HepG2 (cell line): ENCODE results near the gene SOX8. TPM values are rescaled to one million over a fixed set of nuclear protein-coding genes. Genes with fewer than 3 reads are reported as not detected.

Source experiments
- CREB1 ChIP-seq, 2 experiments: fragments of 450-650 bp in 1 of 2; IDR thresholded peaks; 2 replicates each; pipeline ENCODE4 v1.6.1; 2016 to 2017; ENCODE audit warnings: control low read depth in 1 of 2, mild to moderate bottlenecking in 1 of 2, missing compliant biosample characterization in 1 of 2, missing genetic modification characterization in 1 of 2
- FIP1L1 ChIP-seq: fragments of 200-400 bp; formaldehyde crosslinking; IDR thresholded peaks from 2 replicates; pipeline ENCODE4 v1.6.1; 2018; ENCODE audit warnings: low read depth, mild to moderate bottlenecking, low read length, moderate library complexity, borderline replicate concordance; ENCODE audit not compliant: insufficient read depth
- HOXA9 ChIP-seq: sonication (generic); formaldehyde crosslinking; IDR thresholded peaks from 2 replicates; pipeline ENCODE4 v1.8.1; 2022; ENCODE audit warnings: missing genetic modification reagents, mild to moderate bottlenecking, moderate library complexity, borderline replicate concordance
- SMC3 ChIP-seq: IDR thresholded peaks from 2 replicates; pipeline ENCODE4 v1.6.1; 2011; ENCODE audit warnings: low read length, improper control_type of control experiment
- TAF1 ChIP-seq: sonication (generic); formaldehyde crosslinking; IDR thresholded peaks from 2 replicates; pipeline ENCODE4 v1.4.0; 2020; ENCODE audit warnings: missing genetic modification reagents
- ZNF350 ChIP-seq: sonication (generic); formaldehyde crosslinking; IDR thresholded peaks from 2 replicates; pipeline ENCODE4 v1.4.0; 2020; ENCODE audit warnings: mild to moderate bottlenecking, low read depth, missing genetic modification reagents, borderline replicate concordance
- ZNF501 ChIP-seq: sonication (generic); formaldehyde crosslinking; IDR thresholded peaks from 2 replicates; pipeline ENCODE4 v1.5.1; 2020; ENCODE audit warnings: mild to moderate bottlenecking, moderate library complexity, missing genetic modification reagents
- ZNF629 ChIP-seq: sonication (generic); formaldehyde crosslinking; conservative IDR thresholded peaks from 2 replicates; pipeline ENCODE4 v1.5.0; 2020; ENCODE audit warnings: missing genetic modification reagents
- ZNF772 ChIP-seq: sonication (generic); formaldehyde crosslinking; IDR thresholded peaks from 2 replicates; pipeline ENCODE4 v1.5.0; 2020; ENCODE audit warnings: mild to moderate bottlenecking, missing genetic modification reagents
- ZSCAN25 ChIP-seq: sonication (generic); formaldehyde crosslinking; IDR thresholded peaks from 2 replicates; pipeline ENCODE4 v1.8.0; 2022; ENCODE audit warnings: mild to moderate bottlenecking, missing genetic modification reagents
- ZSCAN9 ChIP-seq: IDR thresholded peaks from 2 replicates; pipeline ENCODE4 v1.6.1; 2016; ENCODE audit warnings: borderline replicate concordance
- polyA plus RNA-seq, 8 experiments: library from polyadenylated mRNA; depleted of rRNA in 3 of 8; stranded (reverse) in 7 of 8; unstranded in 1 of 8; fragments of >200 nt; fragmentation: Illumina TruSeq in 4 of 8; extraction: Trizol in 4 of 8; gene quantifications; 2 replicates each; pipeline versions ENCODE4 v1.2.1 to v1.2.3, GENCODE V29; 2011 to 2016; ENCODE audit warnings: low read depth in 4 of 8, missing spikeins in 1 of 8, mixed read lengths in 1 of 8; ENCODE audit not compliant: insufficient read depth in 1 of 8
- total RNA-seq, 5 experiments: library from RNA; depleted of rRNA; stranded (reverse); fragments of >200 nt; fragmentation: Illumina TruSeq; extraction: Trizol; gene quantifications; 2 replicates each; pipeline ENCODE4 v1.2.3, GENCODE V29; 2016; ENCODE audit warnings: low read depth in 1 of 5
- TF ChIP-seq, protein P1 (sequence below): sonication (generic); formaldehyde crosslinking; IDR thresholded peaks from 2 replicates; pipeline ENCODE4 v1.4.0; 2020; ENCODE audit warnings: missing genetic modification reagents, borderline replicate concordance
- TF ChIP-seq, protein P2 (sequence below): sonication (generic); formaldehyde crosslinking; IDR thresholded peaks from 2 replicates; pipeline ENCODE4 v1.8.1; 2023; ENCODE audit warnings: mild to moderate bottlenecking, moderate library complexity, missing genetic modification reagents
- TF ChIP-seq, protein P3 (sequence below): sonication (generic); formaldehyde crosslinking; IDR thresholded peaks from 2 replicates; pipeline ENCODE4 v1.8.1; 2023; ENCODE audit warnings: missing genetic modification reagents, mild to moderate bottlenecking, borderline replicate concordance
- TF ChIP-seq, protein P4 (sequence below): sonication (generic); IDR thresholded peaks from 2 replicates; pipeline ENCODE4 v1.6.1; 2016; ENCODE audit warnings: low read depth, borderline replicate concordance
- TF ChIP-seq, protein P5 (sequence below): IDR thresholded peaks from 2 replicates; pipeline ENCODE4 v1.6.1; 2018; ENCODE audit warnings: missing genetic modification reagents
- TF ChIP-seq, protein P6 (sequence below): sonication (generic); formaldehyde crosslinking; IDR thresholded peaks from 2 replicates; pipeline ENCODE4 v1.4.0; 2020; ENCODE audit warnings: missing genetic modification reagents, borderline replicate concordance

The SOX8 gene
- total and polyA plus RNA-seq, 2 of the 13 experiments (the other 11 are each of a cell fraction or from before 2014, with no cell fraction given) = 0.20 to 0.28 TPM

DNA sequence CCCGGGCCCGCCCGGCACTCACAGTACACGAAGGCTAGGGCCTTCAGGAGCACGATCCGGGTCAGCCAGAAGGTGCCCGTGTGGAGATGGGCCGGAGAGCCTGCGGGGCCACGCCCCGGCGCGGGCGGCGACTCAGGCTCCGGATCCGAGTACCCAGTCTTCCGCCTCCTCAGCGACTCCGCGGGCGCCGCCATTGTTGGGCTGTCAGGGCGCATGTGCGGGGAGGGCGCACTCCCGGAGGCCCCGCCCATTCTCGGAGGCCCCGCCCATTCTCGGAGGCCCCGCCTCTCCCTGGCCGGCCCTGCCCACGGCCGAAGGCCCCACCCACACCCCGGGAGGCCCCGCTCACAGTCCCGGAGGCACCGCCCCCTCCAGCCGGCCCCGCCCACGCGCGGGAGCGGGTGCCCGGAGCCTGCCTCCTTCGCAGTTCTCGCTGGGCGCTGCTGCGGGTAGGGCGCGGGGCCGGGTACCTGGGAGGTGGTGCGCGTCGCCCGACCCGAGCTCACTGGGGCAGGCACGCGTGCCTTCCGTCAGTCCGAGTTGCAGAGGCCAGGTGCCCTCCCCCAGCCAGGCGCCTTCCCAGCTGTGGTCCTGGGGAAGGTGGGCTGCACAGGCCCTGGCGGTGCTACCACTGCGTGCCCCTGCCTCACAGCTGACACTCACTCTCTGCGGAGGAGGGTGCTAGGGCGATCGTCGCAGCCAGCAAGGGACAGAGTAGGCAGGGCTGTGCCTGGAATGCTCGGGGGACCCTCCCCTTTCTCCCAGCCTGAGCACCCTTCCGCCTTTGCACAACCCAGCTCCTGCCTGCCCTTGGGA lies 10.6 kb upstream of the SOX8 start, which contains the start of gene LMF1 (continued):
- 0 out of 2 replicates have a peak, but pooled peaks have one; percentile 25 for TF ChIP-seq ZNF629
- TF ChIP-seq, protein P1, sequence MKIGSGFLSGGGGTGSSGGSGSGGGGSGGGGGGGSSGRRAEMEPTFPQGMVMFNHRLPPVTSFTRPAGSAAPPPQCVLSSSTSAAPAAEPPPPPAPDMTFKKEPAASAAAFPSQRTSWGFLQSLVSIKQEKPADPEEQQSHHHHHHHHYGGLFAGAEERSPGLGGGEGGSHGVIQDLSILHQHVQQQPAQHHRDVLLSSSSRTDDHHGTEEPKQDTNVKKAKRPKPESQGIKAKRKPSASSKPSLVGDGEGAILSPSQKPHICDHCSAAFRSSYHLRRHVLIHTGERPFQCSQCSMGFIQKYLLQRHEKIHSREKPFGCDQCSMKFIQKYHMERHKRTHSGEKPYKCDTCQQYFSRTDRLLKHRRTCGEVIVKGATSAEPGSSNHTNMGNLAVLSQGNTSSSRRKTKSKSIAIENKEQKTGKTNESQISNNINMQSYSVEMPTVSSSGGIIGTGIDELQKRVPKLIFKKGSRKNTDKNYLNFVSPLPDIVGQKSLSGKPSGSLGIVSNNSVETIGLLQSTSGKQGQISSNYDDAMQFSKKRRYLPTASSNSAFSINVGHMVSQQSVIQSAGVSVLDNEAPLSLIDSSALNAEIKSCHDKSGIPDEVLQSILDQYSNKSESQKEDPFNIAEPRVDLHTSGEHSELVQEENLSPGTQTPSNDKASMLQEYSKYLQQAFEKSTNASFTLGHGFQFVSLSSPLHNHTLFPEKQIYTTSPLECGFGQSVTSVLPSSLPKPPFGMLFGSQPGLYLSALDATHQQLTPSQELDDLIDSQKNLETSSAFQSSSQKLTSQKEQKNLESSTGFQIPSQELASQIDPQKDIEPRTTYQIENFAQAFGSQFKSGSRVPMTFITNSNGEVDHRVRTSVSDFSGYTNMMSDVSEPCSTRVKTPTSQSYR (CRISPR knock-in tag) = 0 out of 2 replicates have a peak, but pooled peaks have one; percentile 35
- TF ChIP-seq ZNF772 (CRISPR knock-in tag) = peak; percentile 56; the same call in 1 of the 2 replicates
- TF ChIP-seq, protein P2, sequence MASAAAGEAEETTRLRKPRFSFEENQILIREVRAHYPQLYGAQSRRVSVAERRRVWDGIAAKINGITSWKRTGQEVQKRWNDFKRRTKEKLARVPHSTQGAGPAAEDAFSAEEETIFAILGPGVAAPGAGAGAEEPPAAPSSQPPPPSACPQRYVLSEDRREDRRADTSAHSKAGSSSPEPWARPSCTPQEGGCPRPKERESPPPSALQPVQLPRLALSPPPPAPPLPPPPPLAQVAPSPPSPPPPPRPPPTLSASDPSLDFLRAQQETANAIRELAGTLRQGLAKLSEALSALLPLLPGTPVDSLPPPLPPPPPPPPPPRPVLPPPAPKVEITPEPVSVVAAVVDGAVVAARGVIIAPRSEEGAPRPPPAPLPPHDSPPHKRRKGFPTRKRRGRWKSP (CRISPR knock-in tag) = peak; percentile 74
- no peak for TF ChIP-seq SMC3
- TF ChIP-seq TAF1 (CRISPR knock-in tag) = peak; percentile 99
- TF ChIP-seq ZNF501 (CRISPR knock-in tag) = peak; percentile 67
- TF ChIP-seq ZSCAN9 (CRISPR knock-in tag) = peak; percentile 39
- TF ChIP-seq, protein P3, sequence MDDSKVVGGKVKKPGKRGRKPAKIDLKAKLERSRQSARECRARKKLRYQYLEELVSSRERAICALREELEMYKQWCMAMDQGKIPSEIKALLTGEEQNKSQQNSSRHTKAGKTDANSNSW (CRISPR knock-in tag) = no peak
- peak; percentile 19; the same call in 1 of the 2 replicates for TF ChIP-seq HOXA9 (CRISPR knock-in tag)
- TF ChIP-seq, protein P4, sequence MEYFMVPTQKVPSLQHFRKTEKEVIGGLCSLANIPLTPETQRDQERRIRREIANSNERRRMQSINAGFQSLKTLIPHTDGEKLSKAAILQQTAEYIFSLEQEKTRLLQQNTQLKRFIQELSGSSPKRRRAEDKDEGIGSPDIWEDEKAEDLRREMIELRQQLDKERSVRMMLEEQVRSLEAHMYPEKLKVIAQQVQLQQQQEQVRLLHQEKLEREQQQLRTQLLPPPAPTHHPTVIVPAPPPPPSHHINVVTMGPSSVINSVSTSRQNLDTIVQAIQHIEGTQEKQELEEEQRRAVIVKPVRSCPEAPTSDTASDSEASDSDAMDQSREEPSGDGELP = peak; percentile 83; the same call in 1 of the 2 replicates
- no peak for TF ChIP-seq CREB1 (IDR thresholded peaks at IDR 0.05)
- TF ChIP-seq CREB1 (CRISPR knock-in tag; IDR thresholded peaks at IDR 0.05) = no peak
- no peak for TF ChIP-seq FIP1L1
- TF ChIP-seq, protein P5, sequence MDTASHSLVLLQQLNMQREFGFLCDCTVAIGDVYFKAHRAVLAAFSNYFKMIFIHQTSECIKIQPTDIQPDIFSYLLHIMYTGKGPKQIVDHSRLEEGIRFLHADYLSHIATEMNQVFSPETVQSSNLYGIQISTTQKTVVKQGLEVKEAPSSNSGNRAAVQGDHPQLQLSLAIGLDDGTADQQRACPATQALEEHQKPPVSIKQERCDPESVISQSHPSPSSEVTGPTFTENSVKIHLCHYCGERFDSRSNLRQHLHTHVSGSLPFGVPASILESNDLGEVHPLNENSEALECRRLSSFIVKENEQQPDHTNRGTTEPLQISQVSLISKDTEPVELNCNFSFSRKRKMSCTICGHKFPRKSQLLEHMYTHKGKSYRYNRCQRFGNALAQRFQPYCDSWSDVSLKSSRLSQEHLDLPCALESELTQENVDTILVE (CRISPR knock-in tag) = peak; percentile 37; the same call in 1 of the 2 replicates
- TF ChIP-seq, protein P6, sequence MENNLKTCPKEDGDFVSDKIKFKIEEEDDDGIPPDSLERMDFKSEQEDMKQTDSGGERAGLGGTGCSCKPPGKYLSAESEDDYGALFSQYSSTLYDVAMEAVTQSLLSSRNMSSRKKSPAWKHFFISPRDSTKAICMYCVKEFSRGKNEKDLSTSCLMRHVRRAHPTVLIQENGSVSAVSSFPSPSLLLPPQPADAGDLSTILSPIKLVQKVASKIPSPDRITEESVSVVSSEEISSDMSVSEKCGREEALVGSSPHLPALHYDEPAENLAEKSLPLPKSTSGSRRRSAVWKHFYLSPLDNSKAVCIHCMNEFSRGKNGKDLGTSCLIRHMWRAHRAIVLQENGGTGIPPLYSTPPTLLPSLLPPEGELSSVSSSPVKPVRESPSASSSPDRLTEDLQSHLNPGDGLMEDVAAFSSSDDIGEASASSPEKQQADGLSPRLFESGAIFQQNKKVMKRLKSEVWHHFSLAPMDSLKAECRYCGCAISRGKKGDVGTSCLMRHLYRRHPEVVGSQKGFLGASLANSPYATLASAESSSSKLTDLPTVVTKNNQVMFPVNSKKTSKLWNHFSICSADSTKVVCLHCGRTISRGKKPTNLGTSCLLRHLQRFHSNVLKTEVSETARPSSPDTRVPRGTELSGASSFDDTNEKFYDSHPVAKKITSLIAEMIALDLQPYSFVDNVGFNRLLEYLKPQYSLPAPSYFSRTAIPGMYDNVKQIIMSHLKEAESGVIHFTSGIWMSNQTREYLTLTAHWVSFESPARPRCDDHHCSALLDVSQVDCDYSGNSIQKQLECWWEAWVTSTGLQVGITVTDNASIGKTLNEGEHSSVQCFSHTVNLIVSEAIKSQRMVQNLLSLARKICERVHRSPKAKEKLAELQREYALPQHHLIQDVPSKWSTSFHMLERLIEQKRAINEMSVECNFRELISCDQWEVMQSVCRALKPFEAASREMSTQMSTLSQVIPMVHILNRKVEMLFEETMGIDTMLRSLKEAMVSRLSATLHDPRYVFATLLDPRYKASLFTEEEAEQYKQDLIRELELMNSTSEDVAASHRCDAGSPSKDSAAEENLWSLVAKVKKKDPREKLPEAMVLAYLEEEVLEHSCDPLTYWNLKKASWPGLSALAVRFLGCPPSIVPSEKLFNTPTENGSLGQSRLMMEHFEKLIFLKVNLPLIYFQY (CRISPR knock-in tag) = peak; percentile 64
- peak; percentile 53; the same call in 1 of the 2 replicates for TF ChIP-seq ZNF350 (CRISPR knock-in tag)
- 0 out of 2 replicates have a peak, but pooled peaks have one; percentile 44 for TF ChIP-seq ZSCAN25 (CRISPR knock-in tag)
